Muscle layer of duodenum (tissue), 2 donors: Measurements from ENCODE around the gene SYNJ1.

ENCODE experiments used
- H3K27ac ChIP-seq: one replicate; pipeline ENCODE4 v1.7.0; 2013; ENCODE audit warnings: mild to moderate bottlenecking, low read length
- H3K27me3 ChIP-seq: one replicate; pipeline ENCODE4 v1.7.0; 2013; ENCODE audit warnings: low read depth, mild to moderate bottlenecking, control low read depth, low read length
- H3K36me3 ChIP-seq, 2 donors: one replicate each; pipeline ENCODE4 v1.7.0; 2013; ENCODE audit warnings: low read length in 2 of 2, control low read depth in 1 of 2, mild to moderate bottlenecking in 1 of 2; ENCODE audit not compliant: insufficient read depth in 2 of 2, control insufficient read depth in 1 of 2
- H3K4me1 ChIP-seq, 2 donors: one replicate each; pipeline ENCODE4 v1.7.0; 2013; ENCODE audit warnings: low read length in 2 of 2, mild to moderate bottlenecking in 2 of 2, control low read depth in 1 of 2, moderate library complexity in 1 of 2; ENCODE audit not compliant: insufficient read depth in 2 of 2, control insufficient read depth in 1 of 2
- H3K4me3 ChIP-seq, 2 donors: one replicate each; pipeline ENCODE4 v1.7.0; 2013; ENCODE audit warnings: low read length in 2 of 2, low read depth in 1 of 2, mild to moderate bottlenecking in 1 of 2
- H3K9me3 ChIP-seq, 2 donors: one replicate each; pipeline ENCODE4 v1.7.0; 2013; ENCODE audit warnings: low read length in 2 of 2, control low read depth in 1 of 2, mild to moderate bottlenecking in 1 of 2; ENCODE audit not compliant: control insufficient read depth in 1 of 2
- donor health status: healthy.

SYNJ1 gene

GRCh38 chr21:32587651-32588050, 140.2 kb downstream of the SYNJ1 start:
- Histone ChIP-seq H3K4me3 (no peak overlapping the region), H3K36me3 (no peaks in the 10 kb centered on the region), H3K27me3 (no peaks in the 10 kb centered on the region), H3K9me3 (no peaks in the 10 kb centered on the region), H3K27ac (no peak overlapping the region), H3K4me1 (no peaks in the 10 kb centered on the region)

DNA sequence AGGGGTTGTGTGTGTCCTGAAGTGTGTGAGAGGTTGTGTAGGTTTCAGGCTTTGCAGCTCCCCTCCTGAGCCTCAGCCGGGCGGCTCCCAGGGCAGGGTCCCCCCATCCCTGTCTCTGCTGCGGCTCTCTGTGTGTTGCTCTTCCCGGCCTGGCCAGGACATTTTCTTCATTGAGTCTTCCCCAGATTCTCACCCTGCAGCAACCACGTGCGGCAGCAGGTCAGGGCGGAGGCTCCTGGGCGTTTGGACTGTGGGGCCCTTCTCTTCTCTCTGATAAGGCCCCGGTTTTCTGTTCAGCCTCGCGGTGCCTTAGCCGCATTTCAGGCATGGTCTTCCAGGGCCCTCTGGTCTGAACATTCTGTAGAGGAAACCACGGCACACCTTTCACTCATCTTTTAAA, 140.7 kb downstream of the SYNJ1 start:
- no peaks in the 10 kb centered on the region for H3K9me3 ChIP-seq
- no peaks in the 10 kb centered on the region for H3K4me1 ChIP-seq
- no peak overlapping the region for H3K27ac ChIP-seq
- H3K4me3 ChIP-seq, result no peak overlapping the region
- H3K27me3 ChIP-seq, result no peaks in the 10 kb centered on the region
- no peaks in the 10 kb centered on the region for H3K36me3 ChIP-seq

- Histone ChIP-seq H3K27ac (no peak overlapping the region), H3K4me1 (no peaks in the 10 kb centered on the region), H3K4me3 (no peak overlapping the region), H3K36me3 (no peaks in the 10 kb centered on the region), H3K9me3 (no peaks in the 10 kb centered on the region), H3K27me3 (no peaks in the 10 kb centered on the region)
Observed at GRCh38 chr21:32585970-32586369, 141.8 kb downstream of the SYNJ1 start.

- no peaks in the 10 kb centered on the region for H3K27me3 ChIP-seq
- H3K27ac ChIP-seq, result no peak within 1 kb of the TSS
- H3K36me3 ChIP-seq, result no peaks in the 10 kb centered on the region
- no peak within 1 kb of the TSS for H3K4me3 ChIP-seq
- H3K4me1 ChIP-seq, result no peaks in the 10 kb centered on the region
- no peaks in the 10 kb centered on the region for H3K9me3 ChIP-seq
Observed at GRCh38 chr21:32585042-32585710, 142.6 kb downstream of the SYNJ1 start, which contains the start of gene TCP10L. Gene TCP10L, minus strand, starts transcription at chr21:32585523. Its CDS starts 1,219 bp downstream, at chr21:32584304.

DNA sequence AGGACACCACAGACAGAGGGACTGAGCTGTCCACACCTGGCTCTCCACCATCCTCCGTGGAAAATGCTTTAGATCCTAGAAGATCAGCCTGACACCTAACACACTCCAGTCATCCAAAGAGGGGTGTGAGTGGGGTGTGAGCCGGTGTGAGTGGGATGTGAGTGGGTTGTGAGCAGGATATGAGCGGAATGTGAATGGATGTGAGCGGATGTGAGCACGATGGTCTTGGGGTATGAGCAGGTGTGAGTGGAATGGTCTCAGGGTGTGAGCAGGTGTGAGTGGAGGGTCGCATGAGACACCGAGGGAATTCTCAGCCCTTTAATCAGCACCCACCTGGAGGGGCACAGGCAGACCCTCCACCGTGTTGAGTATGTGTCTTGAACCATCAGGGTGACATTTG, 143.3 kb downstream of the SYNJ1 start:
- Histone ChIP-seq H3K27ac (no peak overlapping the region), H3K27me3 (no peaks in the 10 kb centered on the region), H3K4me3 (no peak overlapping the region), H3K36me3 (no peaks in the 10 kb centered on the region), H3K4me1 (no peaks in the 10 kb centered on the region), H3K9me3 (no peaks in the 10 kb centered on the region)

DNA sequence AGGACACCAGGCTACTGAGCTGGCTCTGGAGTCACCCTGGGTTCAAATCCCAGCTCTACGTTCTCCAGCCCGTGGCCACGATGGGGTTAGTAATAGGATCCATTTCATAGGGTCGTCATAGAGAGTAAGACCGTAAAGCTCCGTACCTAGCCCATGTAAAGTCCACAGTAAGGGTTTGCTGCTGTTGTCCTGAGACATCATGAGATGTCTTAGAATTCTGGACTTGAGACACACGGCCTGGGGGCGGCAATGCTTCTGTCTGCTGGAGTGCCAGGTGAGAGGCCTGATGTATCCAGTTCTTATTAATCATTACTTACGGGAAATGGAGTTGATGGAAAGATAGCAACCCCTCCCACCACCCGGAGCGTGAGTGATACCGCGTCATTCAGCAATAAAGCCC, 146.1 kb downstream of the SYNJ1 start:
- H3K4me3 ChIP-seq, result no peak overlapping the region
- H3K27me3 ChIP-seq, result no peaks in the 10 kb centered on the region
- no peaks in the 10 kb centered on the region for H3K9me3 ChIP-seq
- no peaks in the 10 kb centered on the region for H3K36me3 ChIP-seq
- H3K27ac ChIP-seq, result no peak overlapping the region
- H3K4me1 ChIP-seq, result no peaks in the 10 kb centered on the region

- H3K27me3 ChIP-seq, result no peaks in the 10 kb centered on the region
- H3K36me3 ChIP-seq, result no peaks in the 10 kb centered on the region
- no peaks in the 10 kb centered on the region for H3K9me3 ChIP-seq
- H3K4me1 ChIP-seq, result no peaks in the 10 kb centered on the region
- H3K27ac ChIP-seq, result no peak overlapping the region
- no peak overlapping the region for H3K4me3 ChIP-seq
Observed at GRCh38 chr21:32580949-32581348, 146.9 kb downstream of the SYNJ1 start.
